ENCODE measurements around the gene IRF6. TPM values are rescaled to one million over a fixed set of nuclear protein-coding genes. Genes with fewer than 3 reads are reported as not detected.

The IRF6 gene
- total RNA-seq, 2 experiments from 2014 or later: not detected

DNA sequence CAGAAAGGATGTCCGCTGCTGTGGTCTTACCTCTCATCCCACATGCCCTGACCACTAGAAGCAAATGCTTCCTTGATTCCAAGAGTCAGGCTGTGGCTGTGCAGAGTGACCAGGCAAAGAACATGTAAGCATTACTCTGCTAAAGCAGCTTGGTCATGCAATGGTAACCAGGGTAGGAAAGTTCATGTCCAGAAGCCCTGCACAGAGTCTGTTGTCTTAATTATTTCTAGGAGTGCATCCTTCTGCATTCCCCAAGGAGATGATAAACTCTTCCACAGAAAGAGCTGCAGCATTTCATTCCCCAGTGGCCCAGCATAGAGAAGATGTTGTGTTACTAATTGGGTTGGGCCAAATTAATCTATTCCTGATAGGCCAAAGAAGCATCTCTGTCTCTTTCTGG is 11.7 kb upstream of the IRF6 start:
- no peaks in the 10 kb centered on the region for H3K4me1 ChIP-seq (ENCODE audit: insufficient read depth, low read length, poor library complexity, severe bottlenecking)
- H3K79me2 ChIP-seq (ENCODE audit: insufficient read depth, low read depth, low read length): no peaks in the 10 kb centered on the region
- no peaks in the 10 kb centered on the region for H4K20me1 ChIP-seq (ENCODE audit: insufficient read depth, low read length)
- intact Hi-C loops (cut with micrococcal nuclease; ENCODE audit: unreplicated experiment): no loop called here
- no peak overlapping the region for H2AFZ ChIP-seq (ENCODE audit: low read length)
- no peaks in the 10 kb centered on the region for H3K9me3 ChIP-seq (ENCODE audit: low read length)
- no peak for TF ChIP-seq EZH2phosphoT487 (IDR thresholded peaks at IDR 0.05; ENCODE audit: borderline replicate concordance, low read depth, low read length)
- TF ChIP-seq, protein P1, sequence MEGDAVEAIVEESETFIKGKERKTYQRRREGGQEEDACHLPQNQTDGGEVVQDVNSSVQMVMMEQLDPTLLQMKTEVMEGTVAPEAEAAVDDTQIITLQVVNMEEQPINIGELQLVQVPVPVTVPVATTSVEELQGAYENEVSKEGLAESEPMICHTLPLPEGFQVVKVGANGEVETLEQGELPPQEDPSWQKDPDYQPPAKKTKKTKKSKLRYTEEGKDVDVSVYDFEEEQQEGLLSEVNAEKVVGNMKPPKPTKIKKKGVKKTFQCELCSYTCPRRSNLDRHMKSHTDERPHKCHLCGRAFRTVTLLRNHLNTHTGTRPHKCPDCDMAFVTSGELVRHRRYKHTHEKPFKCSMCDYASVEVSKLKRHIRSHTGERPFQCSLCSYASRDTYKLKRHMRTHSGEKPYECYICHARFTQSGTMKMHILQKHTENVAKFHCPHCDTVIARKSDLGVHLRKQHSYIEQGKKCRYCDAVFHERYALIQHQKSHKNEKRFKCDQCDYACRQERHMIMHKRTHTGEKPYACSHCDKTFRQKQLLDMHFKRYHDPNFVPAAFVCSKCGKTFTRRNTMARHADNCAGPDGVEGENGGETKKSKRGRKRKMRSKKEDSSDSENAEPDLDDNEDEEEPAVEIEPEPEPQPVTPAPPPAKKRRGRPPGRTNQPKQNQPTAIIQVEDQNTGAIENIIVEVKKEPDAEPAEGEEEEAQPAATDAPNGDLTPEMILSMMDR (conservative IDR thresholded peaks at IDR 0.05; ENCODE audit: low read length): no peak
- ChIA-PET POLR2A (interaction anchor here (2.1 kb wide), 1 partner anchor 10 kb away, joined by 8 read pairs; the partner anchor contains the start of gene UTP25), CTCF (ENCODE audit: unreplicated experiment) (no interaction called here)
- no peak overlapping the region for H3K27ac ChIP-seq (ENCODE audit: low read depth, low read length, poor library complexity, severe bottlenecking)
- no TSS peak for BruUV-seq (replicated peaks)
- no peak overlapping the region for H3K4me3 ChIP-seq (ENCODE audit: low read depth, low read length, poor library complexity, severe bottlenecking)
- H3K4me2 ChIP-seq (ENCODE audit: low read length): no peak overlapping the region
- H3K36me3 ChIP-seq (ENCODE audit: insufficient read depth, low read length): no peaks in the 10 kb centered on the region
- H3K9me2 ChIP-seq (ENCODE audit: insufficient read depth, low read length): no peaks in the 10 kb centered on the region
- no peak for DNase-seq (ENCODE audit: low spot score)

DNA sequence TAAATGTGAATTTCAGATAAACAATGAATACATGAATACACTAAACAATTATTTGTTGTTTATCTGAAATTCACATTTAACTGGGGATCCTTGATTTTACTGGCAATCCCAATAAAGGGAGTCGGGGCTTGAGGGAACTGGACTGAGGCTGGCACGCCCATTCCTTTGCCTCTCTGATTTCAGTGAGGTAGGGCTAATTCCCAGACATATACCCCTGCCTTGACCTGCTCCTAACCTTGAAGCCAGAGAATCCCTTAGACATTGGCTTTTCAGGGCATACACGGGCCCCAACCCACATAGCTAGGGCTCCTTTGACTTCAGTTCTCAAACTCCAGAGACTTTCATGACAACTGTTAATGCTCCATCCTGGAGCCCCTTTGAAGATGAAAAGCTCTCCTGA is 11.0 kb upstream of the IRF6 start:
- POLR2A ChIA-PET: interaction anchor here (2.1 kb wide), 1 partner anchor 11 kb away, joined by 8 read pairs; the partner anchor contains the start of gene UTP25
- intact Hi-C loops (cut with micrococcal nuclease; ENCODE audit: unreplicated experiment): no loop called here
- no peak overlapping the region for H2AFZ ChIP-seq (ENCODE audit: low read length)

DNA sequence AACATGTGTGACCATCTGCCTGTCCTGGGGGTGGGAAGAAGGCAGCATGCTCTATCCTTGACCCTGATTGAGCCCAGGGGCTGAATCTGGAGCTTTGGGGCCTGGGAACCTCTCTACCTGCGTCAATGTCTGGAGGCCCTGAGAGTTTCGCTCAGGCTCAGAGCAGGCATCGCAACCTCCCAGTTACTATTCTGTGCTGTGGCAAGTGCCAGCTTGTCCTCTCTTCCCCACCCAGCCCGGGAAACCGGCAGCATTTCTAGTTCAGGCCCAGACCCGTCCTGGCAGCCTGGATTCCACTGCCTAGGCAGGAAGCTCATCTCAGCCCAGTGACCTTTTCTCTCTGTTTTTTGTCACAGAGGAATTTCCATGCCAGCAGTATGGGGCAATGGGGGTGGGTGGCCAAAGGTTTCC is 10.0 kb upstream of the IRF6 start:
- Histone ChIP-seq H3K9me3 (ENCODE audit: low read length) (no peaks in the 10 kb centered on the region), H3K9me2 (ENCODE audit: insufficient read depth, low read length) (no peaks in the 10 kb centered on the region), H3K4me3 (ENCODE audit: low read depth, low read length, poor library complexity, severe bottlenecking) (no peak overlapping the region), H3K36me3 (ENCODE audit: insufficient read depth, low read length) (no peaks in the 10 kb centered on the region), H3K4me2 (ENCODE audit: low read length) (no peak overlapping the region), H2AFZ (ENCODE audit: low read length) (no peak overlapping the region), H3K79me2 (ENCODE audit: insufficient read depth, low read depth, low read length) (no peaks in the 10 kb centered on the region), H4K20me1 (ENCODE audit: insufficient read depth, low read length) (no peaks in the 10 kb centered on the region), H3K4me1 (ENCODE audit: insufficient read depth, low read length, poor library complexity, severe bottlenecking) (no peaks in the 10 kb centered on the region), H3K27ac (ENCODE audit: low read depth, low read length, poor library complexity, severe bottlenecking) (no peak overlapping the region)
- ChIA-PET POLR2A (interaction anchor here (0.8 kb wide), 1 partner anchor 9 kb away, joined by 5 read pairs; no protein-coding TSS in a partner anchor), CTCF (ENCODE audit: unreplicated experiment) (interaction anchor here (0.6 kb wide), 1 partner anchor 8 kb away, joined by 5 read pairs; no protein-coding TSS in a partner anchor)
- intact Hi-C loops (cut with micrococcal nuclease; ENCODE audit: unreplicated experiment): no loop called here
- no peak for TF ChIP-seq EZH2phosphoT487 (IDR thresholded peaks at IDR 0.05; ENCODE audit: borderline replicate concordance, low read depth, low read length)
- TF ChIP-seq, protein P1 (conservative IDR thresholded peaks at IDR 0.05; ENCODE audit: low read length): no peak
- DNase-seq (ENCODE audit: low spot score): no peak
- BruUV-seq (replicated peaks): no TSS peak

More for the DNA sequence above, 11.0 kb upstream of the IRF6 start:
- Histone ChIP-seq H3K4me1 (ENCODE audit: insufficient read depth, low read length, poor library complexity, severe bottlenecking) (no peaks in the 10 kb centered on the region), H3K79me2 (ENCODE audit: insufficient read depth, low read depth, low read length) (no peaks in the 10 kb centered on the region), H4K20me1 (ENCODE audit: insufficient read depth, low read length) (no peaks in the 10 kb centered on the region), H3K36me3 (ENCODE audit: insufficient read depth, low read length) (no peaks in the 10 kb centered on the region), H3K4me3 (ENCODE audit: low read depth, low read length, poor library complexity, severe bottlenecking) (no peak overlapping the region), H3K27ac (ENCODE audit: low read depth, low read length, poor library complexity, severe bottlenecking) (no peak overlapping the region), H3K4me2 (ENCODE audit: low read length) (no peak overlapping the region), H3K9me3 (ENCODE audit: low read length) (no peaks in the 10 kb centered on the region), H3K9me2 (ENCODE audit: insufficient read depth, low read length) (no peaks in the 10 kb centered on the region)
- TF ChIP-seq, protein P1 (conservative IDR thresholded peaks at IDR 0.05; ENCODE audit: low read length): no peak
- TF ChIP-seq EZH2phosphoT487 (IDR thresholded peaks at IDR 0.05; ENCODE audit: borderline replicate concordance, low read depth, low read length): no peak
- no TSS peak for BruUV-seq (replicated peaks)
- DNase-seq (ENCODE audit: low spot score): no peak
- CTCF ChIA-PET (ENCODE audit: unreplicated experiment): no interaction called here

Data from OCI-LY7 (cell line).